Stimulated activated CD4-positive, alpha-beta T cell treated with anti-CD3 and anti-CD28 coated beads, TNF-alpha, amount 100 ng/mL, for 1 hour (primary cell): ENCODE results near the gene NFATC2.
A peak's percentile ranks its signal among the peaks of the same experiment; 100 is the strongest.

Source experiments
- DNase-seq, 3 donors: peaks; one replicate each; pipeline ENCODE4 v3.0.0-alpha.2; 2020; ENCODE audit warnings: low read depth in 3 of 3, low spot score in 1 of 3

Gene NFATC2

GRCh38 chr20:51417250-51418136 is 125.0 kb downstream of the NFATC2 start:
- no peak for DNase-seq

- DNase-seq = no peak
These were observed 125.8 kb downstream of the NFATC2 start for GRCh38 chr20:51416532-51417249.

- no peak for DNase-seq
These were observed 128.7 kb downstream of the NFATC2 start for GRCh38 chr20:51413857-51414256.

- no peak for DNase-seq
These were observed 129.5 kb downstream of the NFATC2 start for GRCh38 chr20:51412951-51413481.

- DNase-seq = no peak
These were observed 130.1 kb downstream of the NFATC2 start for GRCh38 chr20:51412333-51412871.

- no peak for DNase-seq
These were observed 130.6 kb downstream of the NFATC2 start for GRCh38 chr20:51411870-51412269.

- DNase-seq = no peak
These were observed 131.8 kb downstream of the NFATC2 start for GRCh38 chr20:51410586-51411325.

- no peak for DNase-seq
These were observed 133.2 kb downstream of the NFATC2 start for GRCh38 chr20:51409192-51409880.

GRCh38 chr20:51404297-51405060 is 138.0 kb downstream of the NFATC2 start:
- peak; percentile 59 to 76 (median 69) for DNase-seq

- DNase-seq = no peak
These were observed 138.9 kb downstream of the NFATC2 start for GRCh38 chr20:51403466-51404220.

GRCh38 chr20:51402201-51402600 is 140.3 kb downstream of the NFATC2 start:
- peak in 1 of 3 donors; percentile 43 for DNase-seq

GRCh38 chr20:51401496-51401895 is 141.0 kb downstream of the NFATC2 start:
- DNase-seq = no peak

- DNase-seq = peak; percentile 28 to 52 (median 49)
These were observed 142.2 kb downstream of the NFATC2 start for GRCh38 chr20:51400051-51400926.

- no peak for DNase-seq
These were observed 143.3 kb downstream of the NFATC2 start for GRCh38 chr20:51399006-51399890.

- no peak for DNase-seq
These were observed 144.0 kb downstream of the NFATC2 start for GRCh38 chr20:51398552-51398951.

GRCh38 chr20:51398083-51398482 is 144.4 kb downstream of the NFATC2 start:
- no peak for DNase-seq

- no peak for DNase-seq
These were observed 145.4 kb downstream of the NFATC2 start for GRCh38 chr20:51397137-51397536.
